Liver (tissue), 3 donors: Measurements from ENCODE around the gene C2orf80.

Experiments
- ATF3 ChIP-seq: IDR thresholded peaks from 2 replicates; pipeline ENCODE4 v1.6.1; 2016; ENCODE audit warnings: antibody characterized with exemption
- CTCF ChIP-seq: fragments of 150-350 bp; IDR thresholded peaks from 2 replicates; pipeline ENCODE4 v1.5.1; 2017; ENCODE audit warnings: improper control_type of control experiment, low read depth, low read length; ENCODE audit not compliant: missing input control
- GABPA ChIP-seq, 2 donors: IDR thresholded peaks in 1 of 2; conservative IDR thresholded peaks in 1 of 2; 2 replicates each; pipeline ENCODE4 v1.6.1; 2016; ENCODE audit warnings: antibody characterized with exemption in 2 of 2, mild to moderate bottlenecking in 1 of 2, moderate library complexity in 1 of 2
- RAD21 ChIP-seq, 2 donors: IDR thresholded peaks; 2 replicates each; pipeline ENCODE4 v1.6.1; 2016; ENCODE audit warnings: antibody characterized with exemption in 2 of 2, mild to moderate bottlenecking in 2 of 2
- donor health status: healthy.
- donor health status: healthy.

- TF ChIP-seq RAD21 (IDR thresholded peaks at IDR 0.05) (no peak), CTCF (no peak), GABPA (IDR thresholded peaks at IDR 0.05 in 1 of 2, conservative IDR thresholded peaks at IDR 0.05 in 1 of 2) (no peak), ATF3 (no peak)
These were observed 42.8 kb downstream of the C2orf80 start for GRCh38 chr2:208147008-208147407.
